ENCODE results near the gene POGK.

GRCh38 chr1:166902279-166902678 lies 63.0 kb downstream of the POGK start:
- TF ChIP-seq CTCF (conservative IDR thresholded peaks at IDR 0.05; ENCODE audit: low read length) (peak; percentile 35; the same call in 1 of the 2 replicates), EZH2phosphoT487 (IDR thresholded peaks at IDR 0.05; ENCODE audit: borderline replicate concordance) (no peak)

Measured in Loucy (cell line).